GM18499 (cell line): Measurements from ENCODE around the gene MAML3.
"Not testable (repeated sequence)": the region's sequence is repeated elsewhere in the genome, so short reads cannot be mapped to it uniquely, and the experiment has no call there.

Experiments
- ATAC-seq: cut with Tn5 transposase; IDR thresholded peaks from one replicate; pipeline ENCODE4 v1.9.1; 2021; ENCODE audit warnings: moderate number of reproducible peaks; ENCODE audit not compliant: insufficient read depth, unreplicated experiment

MAML3 gene

DNA sequence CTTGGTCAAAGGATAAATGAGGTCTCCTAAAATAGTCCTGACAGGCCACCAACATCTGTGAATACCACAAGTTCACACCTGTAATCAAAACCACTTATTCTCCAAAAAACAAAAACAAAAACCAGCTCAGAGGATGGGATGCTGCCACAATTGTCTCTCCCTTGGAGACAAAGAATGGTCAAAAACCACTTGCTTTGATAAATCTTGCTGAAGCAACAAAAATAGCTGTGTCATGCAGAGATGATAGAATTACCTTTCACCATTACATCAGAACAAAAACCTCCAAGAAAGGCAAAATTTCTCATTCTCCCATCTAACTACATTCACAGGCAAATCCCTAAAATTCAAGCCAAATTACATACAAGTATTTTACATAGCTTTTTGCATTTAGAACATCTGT, 180.4 kb downstream of the MAML3 start:
- no peak for ATAC-seq

- no peak for ATAC-seq
These were observed 181.0 kb downstream of the MAML3 start for GRCh38 chr4:139973015-139973414.

DNA sequence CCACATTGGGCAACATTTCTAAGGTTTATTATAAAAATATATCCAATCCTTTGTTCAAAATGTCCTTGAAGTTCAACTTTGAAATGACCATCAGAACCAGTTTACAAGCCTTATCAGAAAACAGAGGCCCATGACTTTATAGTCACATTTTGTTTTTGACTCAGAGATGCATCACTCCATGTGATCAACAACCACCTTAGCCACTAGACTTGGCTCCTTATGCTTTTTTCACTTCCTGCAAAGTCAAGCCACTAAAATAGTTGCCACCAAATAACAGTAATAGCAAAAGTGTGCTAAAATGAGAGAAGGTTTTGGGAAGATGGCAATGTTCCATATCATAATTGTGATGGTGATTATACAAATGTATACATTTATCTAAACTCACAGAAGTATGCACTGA, 181.7 kb downstream of the MAML3 start:
- ATAC-seq = no peak

- no peak for ATAC-seq
These were observed 182.9 kb downstream of the MAML3 start for GRCh38 chr4:139971111-139971510.

- no peak for ATAC-seq
These were observed 184.2 kb downstream of the MAML3 start for GRCh38 chr4:139969635-139970266.

- no peak for ATAC-seq
These were observed 185.2 kb downstream of the MAML3 start for GRCh38 chr4:139968831-139969230.

DNA sequence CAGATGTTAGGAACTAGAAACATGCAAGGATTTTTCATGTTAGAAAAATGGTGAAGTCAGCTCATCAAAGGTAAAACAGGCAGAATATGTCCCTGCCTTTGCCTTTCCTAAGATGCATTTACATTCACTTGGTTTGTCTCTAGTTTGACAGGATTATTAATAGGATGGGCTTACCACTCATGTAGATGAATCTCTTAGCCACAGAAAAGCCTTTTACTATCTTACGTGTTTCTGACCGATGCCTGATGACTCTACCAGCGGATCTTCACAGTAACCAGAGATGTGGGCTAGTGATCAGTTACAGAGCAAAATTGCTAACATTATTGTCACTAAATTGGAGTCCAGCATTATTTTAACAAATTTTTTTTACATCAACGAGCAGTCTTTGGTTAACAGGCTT, 187.6 kb downstream of the MAML3 start:
- no peak for ATAC-seq

- no peak for ATAC-seq
These were observed 188.2 kb downstream of the MAML3 start for GRCh38 chr4:139965789-139966188.

DNA sequence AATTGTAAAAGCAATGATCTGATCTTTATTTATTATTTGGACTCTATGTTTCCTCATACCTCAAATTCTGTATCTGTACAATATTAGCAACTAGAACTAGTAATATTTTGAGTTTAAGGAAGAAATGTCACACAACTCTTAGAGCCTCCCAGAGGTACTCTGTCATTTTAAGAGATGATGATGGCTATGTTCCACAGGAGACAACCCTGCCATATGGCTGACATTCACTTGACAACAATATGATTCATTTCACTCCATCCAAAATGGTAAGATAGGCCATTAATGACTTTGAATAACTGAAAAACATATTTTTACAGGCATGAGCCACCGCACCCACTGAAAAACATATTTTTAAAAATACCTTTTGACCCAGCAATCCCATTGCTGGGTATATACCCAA, 190.3 kb downstream of the MAML3 start:
- ATAC-seq = no peak

DNA sequence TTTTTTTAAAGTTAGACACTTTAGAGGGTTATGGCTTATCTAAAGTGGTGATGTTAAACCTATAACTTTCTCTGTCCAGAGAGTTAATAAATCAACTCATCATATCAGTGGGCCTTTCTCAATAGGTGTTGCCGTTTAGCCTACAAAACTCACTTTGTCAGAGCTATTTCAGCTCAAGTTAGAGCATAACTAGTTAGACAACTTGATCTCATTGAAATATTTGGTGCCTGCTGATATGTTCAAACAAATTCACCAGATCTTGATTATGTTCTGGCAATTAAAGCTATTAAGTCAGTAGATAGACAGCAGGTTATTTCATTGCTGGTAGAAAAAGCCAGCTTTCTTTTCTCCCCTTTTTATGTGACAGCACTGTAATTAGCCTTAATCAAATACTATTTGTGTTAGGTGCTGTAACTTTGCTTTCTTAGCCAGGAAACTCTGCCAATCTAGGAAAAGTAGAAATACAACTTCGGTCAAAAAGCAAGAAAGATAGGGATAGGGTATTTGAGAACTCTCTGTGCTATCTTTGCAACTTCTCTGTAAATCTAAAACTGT, 191.8 kb downstream of the MAML3 start:
- no peak for ATAC-seq

GRCh38 chr4:139961344-139961946, 192.5 kb downstream of the MAML3 start:
- no peak for ATAC-seq

DNA sequence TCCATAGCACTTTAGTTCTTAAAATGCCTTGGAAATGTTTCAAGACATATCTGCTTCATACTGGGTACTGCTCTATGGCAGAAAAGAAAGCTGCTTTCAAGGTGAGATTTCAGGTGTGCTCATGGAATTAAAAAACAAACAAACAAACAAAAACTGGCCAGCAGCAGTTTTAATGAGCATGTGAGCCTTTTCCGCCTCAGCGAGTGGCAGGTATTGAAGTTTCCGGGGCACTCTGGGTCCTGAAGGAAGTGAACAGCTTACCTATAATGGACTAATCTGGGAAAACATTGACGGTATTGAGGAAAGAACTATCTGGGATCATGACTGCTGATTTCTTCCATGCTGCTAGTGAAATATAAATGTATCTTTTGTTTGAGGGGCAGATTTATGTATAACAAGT, 194.6 kb downstream of the MAML3 start:
- ATAC-seq = no peak

- no peak for ATAC-seq
These were observed 195.3 kb downstream of the MAML3 start for GRCh38 chr4:139958739-139959098.

DNA sequence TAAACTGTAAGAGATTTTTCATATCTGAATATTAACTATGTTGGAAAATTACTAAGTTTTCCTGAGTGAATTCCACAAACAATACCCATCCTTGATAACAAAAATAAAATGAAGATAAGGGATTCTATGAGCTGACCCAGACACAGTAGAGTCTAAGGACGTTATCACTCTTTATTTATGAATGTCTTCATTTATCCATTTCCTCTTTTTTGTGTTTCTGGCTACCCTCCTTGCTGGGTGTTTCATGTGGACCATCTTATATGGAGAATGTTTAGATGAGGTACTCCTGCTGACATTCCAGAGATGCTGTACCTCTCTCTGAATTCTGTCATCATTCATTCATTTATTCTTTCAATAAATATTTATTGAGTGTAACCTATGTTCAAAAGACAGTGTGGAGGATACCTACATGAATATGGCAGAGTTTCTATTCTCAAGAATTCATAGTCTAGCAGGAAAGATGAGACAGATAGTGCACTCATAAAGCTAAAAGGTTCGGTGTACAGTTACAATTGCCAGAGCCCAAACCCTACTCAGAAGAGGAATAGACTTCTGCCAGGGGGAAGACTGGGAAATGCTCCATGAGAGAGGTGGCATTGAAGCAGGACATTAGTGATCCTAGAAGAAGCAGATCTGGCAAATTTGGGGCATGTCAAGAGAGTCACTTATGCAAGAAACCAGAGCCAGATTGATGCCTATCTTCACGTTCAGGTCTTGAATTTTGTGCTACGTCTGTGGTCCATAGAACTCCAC, 195.8 kb downstream of the MAML3 start:
- ATAC-seq = no peak

DNA sequence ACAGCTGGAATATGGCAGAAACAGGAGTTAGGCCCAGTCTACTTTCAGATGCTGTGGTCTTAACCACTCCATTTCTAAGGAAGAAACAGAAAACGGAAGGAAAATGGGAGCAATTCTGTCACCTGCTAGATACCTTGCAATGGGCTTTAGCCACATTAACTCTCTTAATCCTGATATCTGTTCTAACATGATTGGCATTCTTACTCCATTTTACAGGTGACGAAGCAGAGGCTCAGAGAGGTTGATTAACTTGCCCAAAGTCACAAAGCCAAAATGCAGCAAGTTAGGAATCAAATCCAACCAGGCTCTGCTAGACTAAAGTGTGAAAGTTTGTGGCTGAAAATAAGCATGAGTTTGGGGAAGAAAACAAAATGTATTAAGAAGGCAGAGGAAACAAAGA, 196.9 kb downstream of the MAML3 start:
- no peak for ATAC-seq

DNA sequence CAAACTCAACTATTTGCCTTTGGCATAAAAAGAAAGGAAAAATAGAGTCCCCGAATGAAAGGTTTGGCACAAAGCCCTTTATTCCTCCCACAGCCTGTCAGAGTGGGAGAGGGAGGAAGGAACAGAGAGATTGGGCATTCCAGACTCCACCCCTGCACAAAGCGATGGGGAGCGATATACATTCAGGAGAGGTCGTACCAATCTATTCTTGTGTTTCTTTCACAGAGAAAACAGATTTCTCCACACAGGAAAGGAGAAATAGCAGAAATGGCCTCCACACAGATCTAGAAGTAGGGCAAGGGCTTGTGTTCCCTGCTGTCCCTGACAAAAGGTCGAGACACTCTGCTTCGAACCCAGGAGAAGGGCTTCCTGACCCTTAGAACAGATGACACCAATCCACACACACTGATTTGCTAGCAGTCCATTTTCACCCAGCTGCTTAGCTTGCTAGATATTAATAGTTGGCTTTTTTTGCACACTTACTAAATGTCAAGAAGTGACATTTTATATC, 197.4 kb downstream of the MAML3 start:
- ATAC-seq = no peak

- ATAC-seq = no peak
These were observed 198.4 kb downstream of the MAML3 start for GRCh38 chr4:139955600-139955999.

DNA sequence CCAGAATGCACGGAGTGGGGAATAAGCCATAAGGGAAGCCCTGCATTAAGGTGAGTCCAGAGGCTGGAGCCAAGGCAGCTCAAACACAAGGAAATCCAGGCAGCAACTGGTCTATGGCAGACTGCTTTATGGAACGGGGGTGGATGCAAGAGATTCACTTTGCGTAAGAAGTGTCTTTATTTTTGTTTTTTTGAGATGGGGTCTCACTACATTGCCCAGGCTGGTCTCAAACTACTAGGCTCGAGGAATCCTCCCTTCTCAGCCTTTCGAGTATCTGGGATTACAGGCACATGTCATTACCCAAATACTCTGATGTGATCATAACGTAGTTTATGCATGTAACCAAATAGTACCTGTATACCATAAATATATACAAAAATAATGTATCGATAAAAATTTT, 199.5 kb downstream of the MAML3 start:
- ATAC-seq = no peak

- no peak for ATAC-seq
These were observed 203.0 kb downstream of the MAML3 start for GRCh38 chr4:139951021-139951420.

DNA sequence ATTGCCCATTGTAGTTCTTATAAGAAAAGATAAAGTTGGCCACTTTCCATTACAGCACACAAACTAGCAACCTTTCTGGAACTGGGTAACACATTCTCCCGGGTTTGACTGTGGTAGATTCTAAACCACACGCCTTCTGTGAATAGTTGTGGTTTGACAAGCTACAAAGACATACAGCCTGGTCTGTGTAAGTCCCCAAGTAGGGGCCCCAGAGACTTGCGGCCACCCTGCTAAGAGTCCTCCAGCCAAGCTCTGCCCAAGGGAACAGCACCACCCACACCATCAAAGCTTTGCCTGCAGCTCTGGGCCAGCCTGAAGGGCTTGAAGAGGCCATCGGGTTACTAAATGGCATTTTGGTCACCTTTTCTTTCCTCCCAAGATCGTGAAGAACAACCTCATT, 203.4 kb downstream of the MAML3 start:
- peak; percentile 79 for ATAC-seq

- ATAC-seq = not testable (repeated sequence)
These were observed 209.1 kb downstream of the MAML3 start for GRCh38 chr4:139944916-139945315.
